Pancreas (tissue), 10 donors: ENCODE data around the gene CCDC40. TPM values are rescaled to one million over a fixed set of nuclear protein-coding genes. Genes with fewer than 3 reads are reported as not detected.
A peak's percentile ranks its signal among the peaks of the same experiment; 100 is the strongest.

Experiments
- ATAC-seq, 4 donors: fragments of 200-7000 bp; cut with Tn5 transposase; one replicate each; pipeline versions ENCODE4 v1.8.0 to v1.9.1; 2020; ENCODE audit warnings: mild to moderate bottlenecking in 4 of 4, moderate library complexity in 4 of 4
- DNase-seq, 6 donors: peaks; one replicate each; pipeline ENCODE4 v3.0.0-alpha.2; 2020
- FAIRE-seq: peaks from 2 replicates; lab custom pipeline; 2012; peaks lifted over from hg19 to GRCh38; lab: Jason Lieb, UNC
- H3K27ac ChIP-seq, 4 donors: fragments of 200-600 bp; sonication (generic); 1 replicate in 3 of 4; 2 replicates in 1 of 4; pipeline versions ENCODE4 v1.5.0 to v1.8.0; 2020
- H3K27me3 ChIP-seq, 4 donors: fragments of 200-600 bp; one replicate each; pipeline ENCODE4 v1.8.0; 2021
- H3K36me3 ChIP-seq, 3 donors: fragments of 200-600 bp; sonication (generic) in 1 of 3; one replicate each; pipeline versions ENCODE4 v1.5.0 to v1.8.0; 2020 to 2021
- H3K4me1 ChIP-seq, 3 donors: fragments of 200-600 bp; one replicate each; pipeline ENCODE4 v1.8.0; 2021
- H3K4me3 ChIP-seq, 4 donors: fragments of 200-600 bp; sonication (generic) in 2 of 4; one replicate each; pipeline versions ENCODE4 v1.5.0 to v1.8.0; 2020 to 2021
- H3K9me3 ChIP-seq, 4 donors: fragments of 200-600 bp; one replicate each; pipeline ENCODE4 v1.8.0; 2021
- CTCF ChIP-seq, 4 donors: fragments of 200-600 bp; sonication (generic) in 3 of 4; IDR thresholded peaks; one replicate each; pipeline versions ENCODE4 v1.5.0 to v1.8.0; 2021; ENCODE audit warnings: antibody characterized with exemption in 4 of 4
- WGBS, 2 donors: extraction: QIAGEN DNeasy Blood & Tissue Kit; methylation state at CpG; one replicate each; pipeline ENCODE4 v1.1.7; 2013; 5-methylcytosine and 5-hydroxymethylcytosine counted together
- intact Hi-C, 3 donors: fragments of 100-400 bp; cut with DNase I; formaldehyde crosslinking; loops; one replicate each; pipeline versions ENCODE4 v1.11.1 to v1.14.2; 2022
- polyA plus RNA-seq, 2 donors: library from polyadenylated mRNA; stranded (reverse); fragments of 200-250 nt; gene quantifications; one replicate each; pipeline ENCODE4 v1.2.3, GENCODE V29; 2013
- total RNA-seq, 6 donors: library from RNA; stranded (reverse); fragmentation: NEBNext Ultra II Directional in 4 of 6; extraction: Animal tissue kit (Norgen Biotek cat#: 25700) in 4 of 6; gene quantifications; one replicate each; pipeline versions ENCODE4 v1.2.1 to v1.2.4, GENCODE V29; 2021 to 2023
- donor health status: healthy with polysubstance abuse.
- donor health status: DM: no; HTN: no; CAD: no; lungs with moderate emphysema.
- donor health status: DM: no; HTN: no; CAD: no.
- donor health status: control.
- donor health status: control.
- donor health status: Bipolar disorder and iron deficiency.
- donor health status: DM: yes; HTN: yes; CAD: no.
- donor health status: DM: no; HTN: no; CAD: no.
- donor health status: DM: no; HTN: no; CAD: no.
- donor health status: DM: yes; HTN: yes; CAD: no.

Gene CCDC40
- total and polyA plus RNA-seq, 8 donors, result 1.9 to 12.3 (median 3.4) TPM

- ATAC-seq (peak; percentile 60 to 94 (median 86)), FAIRE-seq (no peak), DNase-seq (peak; percentile 49 to 76 (median 68))
- Histone ChIP-seq H3K36me3 (no peaks in the 10 kb centered on the region), H3K27ac (no peak overlapping the region), H3K4me3 (no peak overlapping the region), H3K27me3 (no peaks in the 10 kb centered on the region), H3K9me3 (no peaks in the 10 kb centered on the region), H3K4me1 (peaks cover 0 to 3% (median 0%) of the 10 kb centered on the region in 3 donors)
- intact Hi-C loops, result loop anchor here in 1 of 3 donors (5.0 kb wide), 1 partner anchor 170 kb away; no protein-coding TSS in a partner anchor
- peak; percentile 65 to 77 (median 70) for TF ChIP-seq CTCF (IDR thresholded peaks at IDR 0.05)
- 21 to 24% methylated on average over 20 of the region's 20 CpGs for WGBS, 2 donors
These were observed 46.1 kb downstream of the CCDC40 start for GRCh38 chr17:80082403-80083135.

GRCh38 chr17:80083136-80083661 lies 46.8 kb downstream of the CCDC40 start:
- H3K4me1 ChIP-seq, result peaks cover 0 to 3% (median 0%) of the 10 kb centered on the region in 3 donors
- intact Hi-C loops, result loop anchor here in 1 of 3 donors (5.0 kb wide), 1 partner anchor 169 kb away; no protein-coding TSS in a partner anchor
- H3K36me3 ChIP-seq, result no peaks in the 10 kb centered on the region
- no peak overlapping the region for H3K4me3 ChIP-seq
- peak in 1 of 4 donors; percentile 13 for ATAC-seq
- FAIRE-seq, result no peak
- H3K9me3 ChIP-seq, result no peaks in the 10 kb centered on the region
- WGBS, 2 donors, result 58 to 62% methylated on average over 10 to 13 of the region's 13 CpGs
- DNase-seq, result peak in 1 of 6 donors; percentile 65
- TF ChIP-seq CTCF (IDR thresholded peaks at IDR 0.05), result no peak
- no peak overlapping the region for H3K27ac ChIP-seq
- H3K27me3 ChIP-seq, result no peaks in the 10 kb centered on the region

- FAIRE-seq (no peak), ATAC-seq (no peak), DNase-seq (peak in 1 of 6 donors; percentile 34)
- Histone ChIP-seq H3K9me3 (no peaks in the 10 kb centered on the region), H3K4me1 (peaks cover 0 to 3% (median 0%) of the 10 kb centered on the region in 3 donors), H3K36me3 (no peaks in the 10 kb centered on the region), H3K27ac (no peak overlapping the region), H3K27me3 (no peaks in the 10 kb centered on the region), H3K4me3 (no peak overlapping the region)
- no peak for TF ChIP-seq CTCF (IDR thresholded peaks at IDR 0.05)
- intact Hi-C loops, result loop anchor here in 1 of 3 donors (5.0 kb wide), 1 partner anchor 168 kb away; no protein-coding TSS in a partner anchor
- WGBS, 2 donors, result 86 to 91% methylated on average over 15 of the region's 15 CpGs
These were observed 48.3 kb downstream of the CCDC40 start for GRCh38 chr17:80084773-80085172.

- no peaks in the 10 kb centered on the region for H3K36me3 ChIP-seq
- ATAC-seq (no peak), DNase-seq (peak in 1 of 6 donors; percentile 50), FAIRE-seq (no peak)
- no peaks in the 10 kb centered on the region for H3K9me3 ChIP-seq
- no peak for TF ChIP-seq CTCF (IDR thresholded peaks at IDR 0.05)
- no peaks in the 10 kb centered on the region for H3K27me3 ChIP-seq
- H3K4me3 ChIP-seq, result no peak overlapping the region
- intact Hi-C loops, result no loop called here
- H3K27ac ChIP-seq, result no peak overlapping the region
- H3K4me1 ChIP-seq, result peaks cover 0 to 3% (median 0%) of the 10 kb centered on the region in 3 donors
- 78 to 81% methylated on average over 17 of the region's 17 CpGs for WGBS, 2 donors
These were observed 49.6 kb downstream of the CCDC40 start for GRCh38 chr17:80086081-80086480.
